Stimulated activated effector memory CD8-positive, alpha-beta T cell treated with anti-CD3 and anti-CD28 coated beads, Interleukin-12 subunit alpha, Interleukin-12 subunit beta, amount 100 ng/mL, for 72 hours (primary cell): ENCODE data around the gene SERPINB10.

ENCODE experiments used
- ATAC-seq: fragments of 150-1000 bp; cut with Tn5 transposase; 2 replicates; pipeline ENCODE4 v1.10.0; 2021
- DNase-seq, 2 donors: peaks; one replicate each; pipeline ENCODE4 v3.0.0; 2021 to 2022; ENCODE audit warnings: low spot score in 2 of 2
- H3K27ac Mint-ChIP-seq: one replicate; pipeline ENCODE4 v1.8.0; 2022; ENCODE audit warnings: mild to moderate bottlenecking, mixed read lengths
- H3K36me3 Mint-ChIP-seq: one replicate; pipeline ENCODE4 v1.8.0; 2022; ENCODE audit warnings: mild to moderate bottlenecking, mixed read lengths
- H3K4me1 Mint-ChIP-seq: one replicate; pipeline ENCODE4 v1.8.0; 2022; ENCODE audit warnings: mixed read lengths
- H3K4me3 Mint-ChIP-seq: one replicate; pipeline ENCODE4 v1.8.0; 2022; ENCODE audit warnings: mild to moderate bottlenecking, mixed read lengths
- H3K9me3 Mint-ChIP-seq: one replicate; pipeline ENCODE4 v1.8.0; 2022; ENCODE audit warnings: mixed read lengths

SERPINB10 gene

GRCh38 chr18:63907664-63908063 lies at the start of gene SERPINB10:
TSS of gene SERPINB10 (plus strand) at chr18:63907958. CDS start at chr18:63915511, 7,553 bp downstream.
- no peaks in the 10 kb centered on the region for H3K4me1 Mint-ChIP-seq
- H3K9me3 Mint-ChIP-seq, result no peaks in the 10 kb centered on the region
- peak; percentile 28 for ATAC-seq
- H3K36me3 Mint-ChIP-seq, result no peaks in the 10 kb centered on the region
- H3K4me3 Mint-ChIP-seq, result no peak within 1 kb of the TSS
- DNase-seq, result no peak
- no peak within 1 kb of the TSS for H3K27ac Mint-ChIP-seq

- no peak overlapping the region for H3K27ac Mint-ChIP-seq
- no peaks in the 10 kb centered on the region for H3K4me1 Mint-ChIP-seq
- ATAC-seq, result no peak
- no peak overlapping the region for H3K4me3 Mint-ChIP-seq
- H3K36me3 Mint-ChIP-seq, result no peaks in the 10 kb centered on the region
- no peak for DNase-seq
- H3K9me3 Mint-ChIP-seq, result no peaks in the 10 kb centered on the region
Measured at GRCh38 chr18:63858456-63858855, 49.3 kb upstream of the SERPINB10 start.

GRCh38 chr18:63859781-63860475 lies 47.8 kb upstream of the SERPINB10 start:
- Mint-ChIP-seq H3K27ac (no peak overlapping the region), H3K4me3 (no peak overlapping the region), H3K4me1 (no peaks in the 10 kb centered on the region), H3K9me3 (no peaks in the 10 kb centered on the region), H3K36me3 (no peaks in the 10 kb centered on the region)
- no peak for ATAC-seq
- no peak for DNase-seq

GRCh38 chr18:63860531-63860930 lies 47.2 kb upstream of the SERPINB10 start:
- Mint-ChIP-seq H3K9me3 (no peaks in the 10 kb centered on the region), H3K36me3 (no peaks in the 10 kb centered on the region), H3K4me1 (no peaks in the 10 kb centered on the region), H3K27ac (no peak overlapping the region), H3K4me3 (no peak overlapping the region)
- DNase-seq, result no peak
- no peak for ATAC-seq

GRCh38 chr18:63867368-63868125 lies 40.2 kb upstream of the SERPINB10 start:
- ATAC-seq, result no peak

GRCh38 chr18:63868546-63868945 lies 39.2 kb upstream of the SERPINB10 start:
- Mint-ChIP-seq H3K4me3 (no peak overlapping the region), H3K9me3 (no peaks in the 10 kb centered on the region), H3K36me3 (no peaks in the 10 kb centered on the region), H3K27ac (no peak overlapping the region), H3K4me1 (no peaks in the 10 kb centered on the region)
- no peak for ATAC-seq
- DNase-seq, result no peak

More at GRCh38 chr18:63867368-63868125, 40.2 kb upstream of the SERPINB10 start:
- Mint-ChIP-seq H3K27ac (no peak overlapping the region), H3K4me1 (no peaks in the 10 kb centered on the region), H3K36me3 (no peaks in the 10 kb centered on the region), H3K9me3 (no peaks in the 10 kb centered on the region), H3K4me3 (no peak overlapping the region)
- DNase-seq, result no peak

- Mint-ChIP-seq H3K4me1 (no peaks in the 10 kb centered on the region), H3K4me3 (no peak overlapping the region)
Measured at GRCh38 chr18:63869374-63869773, 38.4 kb upstream of the SERPINB10 start.

GRCh38 chr18:63869851-63870250 lies 37.9 kb upstream of the SERPINB10 start:
- no peak for ATAC-seq
- H3K27ac Mint-ChIP-seq, result no peak overlapping the region
- H3K9me3 Mint-ChIP-seq, result no peaks in the 10 kb centered on the region
- H3K36me3 Mint-ChIP-seq, result no peaks in the 10 kb centered on the region
- H3K4me1 Mint-ChIP-seq, result no peaks in the 10 kb centered on the region
- no peak for DNase-seq
- H3K4me3 Mint-ChIP-seq, result no peak overlapping the region

More at GRCh38 chr18:63869374-63869773, 38.4 kb upstream of the SERPINB10 start:
- DNase-seq (no peak), ATAC-seq (no peak)
- Mint-ChIP-seq H3K36me3 (no peaks in the 10 kb centered on the region), H3K27ac (no peak overlapping the region), H3K9me3 (no peaks in the 10 kb centered on the region)

GRCh38 chr18:63871836-63872235 lies 35.9 kb upstream of the SERPINB10 start:
- Mint-ChIP-seq H3K36me3 (no peaks in the 10 kb centered on the region), H3K4me1 (no peaks in the 10 kb centered on the region), H3K9me3 (no peaks in the 10 kb centered on the region), H3K27ac (no peak overlapping the region), H3K4me3 (no peak overlapping the region)
- DNase-seq (no peak), ATAC-seq (no peak)

GRCh38 chr18:63872586-63872985 lies 35.2 kb upstream of the SERPINB10 start:
- ATAC-seq (no peak), DNase-seq (no peak)
- Mint-ChIP-seq H3K27ac (no peak overlapping the region), H3K36me3 (no peaks in the 10 kb centered on the region), H3K4me1 (no peaks in the 10 kb centered on the region), H3K9me3 (no peaks in the 10 kb centered on the region), H3K4me3 (no peak overlapping the region)

- DNase-seq, result no peak
- Mint-ChIP-seq H3K9me3 (no peaks in the 10 kb centered on the region), H3K27ac (no peak overlapping the region), H3K4me3 (no peak overlapping the region), H3K4me1 (peaks cover 8% of the 10 kb centered on the region), H3K36me3 (no peaks in the 10 kb centered on the region)
- ATAC-seq, result no peak
Measured at GRCh38 chr18:63878343-63878742, 29.4 kb upstream of the SERPINB10 start.

- peaks cover 8% of the 10 kb centered on the region for H3K4me1 Mint-ChIP-seq
- no peaks in the 10 kb centered on the region for H3K36me3 Mint-ChIP-seq
- H3K9me3 Mint-ChIP-seq, result no peaks in the 10 kb centered on the region
- no peak overlapping the region for H3K4me3 Mint-ChIP-seq
- DNase-seq (no peak), ATAC-seq (no peak)
- H3K27ac Mint-ChIP-seq, result no peak overlapping the region
Measured at GRCh38 chr18:63878925-63879324, 28.8 kb upstream of the SERPINB10 start.

GRCh38 chr18:63879709-63880108 lies 28.0 kb upstream of the SERPINB10 start:
- Mint-ChIP-seq H3K9me3 (no peaks in the 10 kb centered on the region), H3K4me1 (peaks cover 8% of the 10 kb centered on the region), H3K4me3 (no peak overlapping the region), H3K36me3 (no peaks in the 10 kb centered on the region), H3K27ac (no peak overlapping the region)
- DNase-seq, result no peak
- no peak for ATAC-seq

- Mint-ChIP-seq H3K4me1 (peaks cover 8% of the 10 kb centered on the region), H3K27ac (no peak overlapping the region), H3K9me3 (no peaks in the 10 kb centered on the region), H3K36me3 (no peaks in the 10 kb centered on the region), H3K4me3 (no peak overlapping the region)
- ATAC-seq (peak; percentile 77), DNase-seq (no peak)
Measured at GRCh38 chr18:63881851-63882250, 25.9 kb upstream of the SERPINB10 start.

- no peak for DNase-seq
- ATAC-seq, result peak; percentile 40
- H3K4me3 Mint-ChIP-seq, result no peak overlapping the region
- no peaks in the 10 kb centered on the region for H3K9me3 Mint-ChIP-seq
- peaks cover 8% of the 10 kb centered on the region for H3K4me1 Mint-ChIP-seq
- no peaks in the 10 kb centered on the region for H3K36me3 Mint-ChIP-seq
- H3K27ac Mint-ChIP-seq, result no peak overlapping the region
Measured at GRCh38 chr18:63882333-63883141, 25.2 kb upstream of the SERPINB10 start.
